AG10803 (cell line): ENCODE data around the gene ROBO1.
A peak's percentile ranks its signal among the peaks of the same experiment; 100 is the strongest.

Source experiments
- DNase-seq: peaks from one replicate; pipeline ENCODE4 v3.0.0; 2010; ENCODE audit warnings: low read depth
- H3K4me3 ChIP-seq: 2 replicates; pipeline ENCODE4 v1.5.1; 2011; ENCODE audit warnings: mild to moderate bottlenecking, low read length, control low read depth
- TF ChIP-seq, protein P1 (sequence below): conservative IDR thresholded peaks from 2 replicates; pipeline ENCODE4 v1.5.1; 2011; ENCODE audit warnings: mild to moderate bottlenecking, low read length, control low read depth, inconsistent platforms

Gene ROBO1

DNA sequence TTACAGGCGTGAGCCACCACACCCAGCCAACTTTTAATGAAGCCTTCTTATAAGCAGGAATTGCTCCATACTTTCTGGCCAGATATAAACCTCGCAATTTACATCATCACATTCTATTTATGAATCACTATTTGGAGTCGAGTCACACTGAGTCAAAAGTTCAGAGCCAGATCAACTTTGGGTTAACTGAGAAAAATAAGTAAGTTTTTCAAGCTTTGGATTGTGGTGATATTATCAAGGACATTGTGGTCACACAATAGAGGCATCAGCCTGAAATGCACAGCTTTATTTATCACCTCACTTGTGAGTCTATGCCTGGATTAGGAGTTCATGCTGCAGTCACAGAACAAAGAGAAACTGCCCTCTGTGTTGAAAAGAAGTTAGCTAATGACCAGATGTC, 1163.5 kb downstream of the ROBO1 start:
- peak; percentile 72 for DNase-seq

DNA sequence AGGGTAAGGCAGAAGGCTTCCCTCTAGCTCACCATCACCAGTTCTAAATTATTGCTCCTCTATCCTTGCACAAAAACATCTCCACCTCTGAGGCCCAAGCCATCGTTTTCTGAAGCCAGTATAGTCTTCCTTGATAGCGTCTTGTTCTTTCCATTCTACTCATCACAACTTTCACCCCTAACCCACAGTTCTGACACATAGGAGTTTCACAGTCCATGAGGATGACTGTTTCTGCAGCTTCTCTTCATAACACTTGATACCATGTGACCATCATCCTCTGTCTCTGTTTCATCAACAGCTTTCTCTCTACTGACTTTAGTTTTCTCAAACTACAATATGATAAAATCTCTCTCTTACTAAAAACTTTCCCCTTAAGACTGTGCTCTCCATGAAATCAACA, 1166.5 kb downstream of the ROBO1 start:
- H3K4me3 ChIP-seq = no peak overlapping the region
- TF ChIP-seq, protein P1, sequence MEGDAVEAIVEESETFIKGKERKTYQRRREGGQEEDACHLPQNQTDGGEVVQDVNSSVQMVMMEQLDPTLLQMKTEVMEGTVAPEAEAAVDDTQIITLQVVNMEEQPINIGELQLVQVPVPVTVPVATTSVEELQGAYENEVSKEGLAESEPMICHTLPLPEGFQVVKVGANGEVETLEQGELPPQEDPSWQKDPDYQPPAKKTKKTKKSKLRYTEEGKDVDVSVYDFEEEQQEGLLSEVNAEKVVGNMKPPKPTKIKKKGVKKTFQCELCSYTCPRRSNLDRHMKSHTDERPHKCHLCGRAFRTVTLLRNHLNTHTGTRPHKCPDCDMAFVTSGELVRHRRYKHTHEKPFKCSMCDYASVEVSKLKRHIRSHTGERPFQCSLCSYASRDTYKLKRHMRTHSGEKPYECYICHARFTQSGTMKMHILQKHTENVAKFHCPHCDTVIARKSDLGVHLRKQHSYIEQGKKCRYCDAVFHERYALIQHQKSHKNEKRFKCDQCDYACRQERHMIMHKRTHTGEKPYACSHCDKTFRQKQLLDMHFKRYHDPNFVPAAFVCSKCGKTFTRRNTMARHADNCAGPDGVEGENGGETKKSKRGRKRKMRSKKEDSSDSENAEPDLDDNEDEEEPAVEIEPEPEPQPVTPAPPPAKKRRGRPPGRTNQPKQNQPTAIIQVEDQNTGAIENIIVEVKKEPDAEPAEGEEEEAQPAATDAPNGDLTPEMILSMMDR = no peak
- DNase-seq = no peak

More for the DNA sequence above, 1163.5 kb downstream of the ROBO1 start:
- no peak overlapping the region for H3K4me3 ChIP-seq
- TF ChIP-seq, protein P1 = no peak

DNA sequence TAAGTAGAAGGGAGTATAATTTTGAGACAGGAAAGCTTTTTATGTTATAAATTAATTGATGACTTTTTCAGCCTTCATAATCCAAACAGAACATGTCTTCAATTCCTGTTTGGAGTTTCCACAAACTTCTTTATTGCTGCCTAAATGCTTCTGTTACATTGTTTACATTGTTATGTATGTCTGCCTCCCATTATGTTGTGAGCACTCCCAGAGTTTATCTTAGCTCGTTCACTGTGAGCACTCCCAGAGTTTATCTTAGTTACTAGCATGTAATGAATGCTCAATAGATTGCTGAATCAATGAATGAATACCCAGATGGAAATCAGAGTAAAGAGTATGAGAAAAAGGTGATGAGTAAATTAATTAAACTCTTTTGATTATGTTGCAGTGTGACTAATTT, 1178.0 kb downstream of the ROBO1 start:
- DNase-seq = no peak

DNA sequence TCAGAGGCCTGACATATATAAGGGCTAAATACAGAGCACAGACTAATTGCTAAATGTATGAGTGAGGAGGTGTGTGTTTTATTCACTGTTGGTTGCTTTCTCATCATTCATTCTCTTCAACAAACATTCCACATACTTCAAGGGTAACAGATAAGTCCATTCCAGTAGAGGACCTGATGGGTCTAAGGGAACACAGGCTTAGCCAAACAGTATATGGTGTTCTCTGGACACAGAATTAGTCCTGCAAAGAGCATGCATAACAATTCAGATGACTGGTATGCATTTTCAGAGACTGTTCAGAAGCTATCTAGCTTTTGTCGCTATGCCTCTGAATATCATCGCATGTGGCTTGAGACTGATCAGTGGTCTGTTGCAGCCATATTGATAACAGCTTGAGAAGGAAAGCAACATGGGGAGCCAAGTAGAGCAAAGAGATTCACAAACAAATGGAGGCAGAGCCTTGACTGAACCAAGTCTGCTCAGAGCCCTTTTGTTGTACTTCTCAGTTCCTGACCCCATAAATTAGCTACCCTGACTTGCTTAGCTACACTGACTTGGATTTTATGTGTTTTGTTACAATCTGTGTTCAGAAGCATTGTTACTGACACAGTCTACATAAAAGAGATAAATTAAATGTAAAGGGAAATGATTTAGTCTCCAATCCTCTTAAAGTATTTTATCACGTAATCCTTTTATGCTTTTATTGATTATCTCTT, 1178.7 kb downstream of the ROBO1 start:
- TF ChIP-seq, protein P1 = no peak
- no peak overlapping the region for H3K4me3 ChIP-seq
- DNase-seq = no peak

More for the DNA sequence above, 1178.0 kb downstream of the ROBO1 start:
- no peak overlapping the region for H3K4me3 ChIP-seq
- TF ChIP-seq, protein P1 = no peak

DNA sequence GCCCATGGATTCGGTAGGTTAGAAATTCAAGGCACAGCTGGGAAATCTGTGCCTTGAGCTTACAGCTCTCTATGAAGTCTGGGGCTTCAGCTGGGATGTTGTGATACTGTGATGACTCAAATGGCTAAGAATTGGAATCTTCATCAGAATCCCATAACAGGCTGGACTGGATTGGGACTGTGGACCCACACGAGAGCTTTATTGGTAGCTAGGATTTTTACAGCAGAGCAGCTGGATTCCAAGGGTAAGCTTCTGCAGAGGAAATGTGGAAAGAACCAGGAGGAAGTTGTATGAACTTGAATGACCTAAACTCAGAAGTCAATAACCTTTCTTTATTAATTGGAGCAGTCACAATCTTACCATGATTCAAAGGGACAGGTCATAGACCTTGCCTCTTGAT, 1187.1 kb downstream of the ROBO1 start:
- no peak overlapping the region for H3K4me3 ChIP-seq
- TF ChIP-seq, protein P1 = no peak
- peak; percentile 3 for DNase-seq

DNA sequence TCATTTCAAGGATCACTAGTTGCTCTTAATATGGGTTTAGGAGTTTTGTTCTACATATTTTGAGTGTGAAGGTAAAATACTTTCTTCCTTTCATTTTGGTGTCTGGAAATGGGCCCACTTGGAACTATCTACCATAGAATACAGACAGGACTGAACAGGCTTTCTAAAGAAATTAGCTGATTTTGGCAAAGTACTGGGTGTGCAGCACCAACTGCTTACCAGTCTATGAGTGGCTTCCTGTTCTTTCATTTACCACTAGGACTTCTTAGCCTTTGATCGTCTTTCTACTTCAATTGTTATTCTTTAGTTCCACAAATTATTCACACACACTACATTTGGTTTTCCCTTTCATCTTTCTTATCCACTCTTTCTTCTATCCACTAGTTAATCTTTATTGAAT, 1196.3 kb downstream of the ROBO1 start:
- no peak for DNase-seq
- no peak overlapping the region for H3K4me3 ChIP-seq
- TF ChIP-seq, protein P1 = no peak

DNA sequence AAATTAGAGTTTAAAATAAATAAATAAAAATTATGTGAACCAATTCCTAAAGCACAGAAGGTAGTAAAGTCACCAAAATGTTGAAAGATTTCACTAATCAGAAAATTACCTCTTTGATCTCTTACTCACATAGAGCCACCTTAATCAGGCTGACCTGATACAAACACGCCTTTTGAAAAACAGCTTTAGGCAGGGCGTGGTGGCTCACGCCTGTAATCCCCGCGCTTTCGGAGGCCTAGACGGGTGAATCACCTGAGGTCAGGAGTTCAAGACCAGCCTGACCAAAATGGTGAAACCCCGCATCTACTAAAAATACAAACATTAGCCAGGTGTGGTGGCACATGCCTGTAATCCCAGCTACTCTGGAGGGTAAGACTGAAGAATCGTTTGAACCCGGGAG, 1197.3 kb downstream of the ROBO1 start:
- DNase-seq = no peak
- TF ChIP-seq, protein P1 = no peak
- no peak overlapping the region for H3K4me3 ChIP-seq
